Thymus (tissue), 11 donors: ENCODE data around the gene ZNF343. TPM values are rescaled to one million over a fixed set of nuclear protein-coding genes. Genes with fewer than 3 reads are reported as not detected.
A peak's percentile ranks its signal among the peaks of the same experiment; 100 is the strongest.

Experiments used
- DNase-seq, 9 donors: peaks; one replicate each; pipeline ENCODE4 v3.0.0-alpha.2; 2013; ENCODE audit warnings: low spot score in 9 of 9, low read depth in 6 of 9, missing footprints in 1 of 9
- H3K27ac ChIP-seq, 2 donors: one replicate each; pipeline ENCODE4 v1.5.1; 2013; ENCODE audit warnings: control low read depth in 1 of 2, low read depth in 1 of 2, low read length in 1 of 2, mild to moderate bottlenecking in 1 of 2, moderate library complexity in 1 of 2
- H3K27me3 ChIP-seq, 2 donors: one replicate each; pipeline ENCODE4 v1.5.1; 2013; ENCODE audit warnings: low read length in 1 of 2; ENCODE audit not compliant: control insufficient read depth in 2 of 2, insufficient read depth in 1 of 2
- H3K36me3 ChIP-seq, 2 donors: one replicate each; pipeline ENCODE4 v1.5.1; 2013; ENCODE audit warnings: low read length in 1 of 2, mild to moderate bottlenecking in 1 of 2, moderate library complexity in 1 of 2; ENCODE audit not compliant: control insufficient read depth in 2 of 2, insufficient read depth in 2 of 2
- H3K4me1 ChIP-seq, 2 donors: one replicate each; pipeline ENCODE4 v1.5.1; 2013; ENCODE audit warnings: low read length in 2 of 2; ENCODE audit not compliant: control insufficient read depth in 2 of 2, insufficient read depth in 2 of 2
- H3K4me3 ChIP-seq, 2 donors: one replicate each; pipeline ENCODE4 v1.5.1; 2013; ENCODE audit warnings: low read length in 2 of 2, control low read depth in 1 of 2, mild to moderate bottlenecking in 1 of 2
- H3K9me3 ChIP-seq, 2 donors: one replicate each; pipeline ENCODE4 v1.5.1; 2013; ENCODE audit warnings: low read length in 1 of 2, mild to moderate bottlenecking in 1 of 2; ENCODE audit not compliant: control insufficient read depth in 2 of 2, insufficient read depth in 1 of 2
- WGBS: extraction: QIAGEN DNeasy Blood & Tissue Kit; methylation state at CpG from one replicate; pipeline ENCODE4 v1.1.7; 2013; 5-methylcytosine and 5-hydroxymethylcytosine counted together
- polyA plus RNA-seq: library from polyadenylated mRNA; stranded (reverse); fragments of 200-250 nt; gene quantifications from one replicate; pipeline ENCODE4 v1.2.3, GENCODE V29; 2013
- total RNA-seq: library from RNA; stranded (reverse); fragments of 120-200 nt; gene quantifications from one replicate; pipeline ENCODE4 v1.2.4, GENCODE V29; 2013
- donor health status: healthy.

Gene ZNF343
- total and polyA plus RNA-seq, 2 donors, result 5.2 to 5.4 TPM

GRCh38 chr20:2468581-2469407 is 39.9 kb downstream of the ZNF343 start:
- peak overlapping the region in 1 of 2 donors; percentile 94 for H3K4me3 ChIP-seq
- H3K9me3 ChIP-seq, result no peaks in the 10 kb centered on the region
- no peaks in the 10 kb centered on the region for H3K27me3 ChIP-seq
- peaks cover 15 to 19% of the 10 kb centered on the region in 2 donors for H3K4me1 ChIP-seq
- WGBS, result 94% methylated on average over 11 of the region's 11 CpGs
- no peak for DNase-seq
- no peak overlapping the region for H3K27ac ChIP-seq
- peaks cover 24 to 36% of the 10 kb centered on the region in 2 donors for H3K36me3 ChIP-seq

GRCh38 chr20:2467412-2467811 is 41.3 kb downstream of the ZNF343 start:
- Histone ChIP-seq H3K27ac (no peak overlapping the region), H3K4me1 (peaks cover 15 to 19% of the 10 kb centered on the region in 2 donors), H3K4me3 (no peak overlapping the region), H3K9me3 (no peaks in the 10 kb centered on the region), H3K36me3 (peaks cover 37 to 50% of the 10 kb centered on the region in 2 donors), H3K27me3 (no peaks in the 10 kb centered on the region)
- DNase-seq, result no peak
- 94% methylated on average over 5 of the region's 5 CpGs for WGBS

GRCh38 chr20:2465100-2465499 is 43.6 kb downstream of the ZNF343 start:
- H3K27me3 ChIP-seq, result no peaks in the 10 kb centered on the region
- H3K36me3 ChIP-seq, result peaks cover 53 to 73% of the 10 kb centered on the region in 2 donors
- no peak overlapping the region for H3K4me3 ChIP-seq
- H3K27ac ChIP-seq, result no peak overlapping the region
- 97% methylated on average over 6 of the region's 6 CpGs for WGBS
- no peak for DNase-seq
- H3K9me3 ChIP-seq, result no peaks in the 10 kb centered on the region
- H3K4me1 ChIP-seq, result peaks cover 12 to 16% of the 10 kb centered on the region in 2 donors

GRCh38 chr20:2463616-2464365 is 44.9 kb downstream of the ZNF343 start:
- Histone ChIP-seq H3K9me3 (no peaks in the 10 kb centered on the region), H3K4me3 (no peak overlapping the region), H3K27ac (no peak overlapping the region), H3K36me3 (peaks cover 58 to 85% of the 10 kb centered on the region in 2 donors), H3K27me3 (no peaks in the 10 kb centered on the region), H3K4me1 (peaks cover 4 to 5% of the 10 kb centered on the region in 2 donors)
- no peak for DNase-seq
- 97% methylated on average over 9 of the region's 9 CpGs for WGBS

GRCh38 chr20:2462484-2462883 is 46.2 kb downstream of the ZNF343 start:
- peaks cover 56 to 81% of the 10 kb centered on the region in 2 donors for H3K36me3 ChIP-seq
- WGBS, result over 99% methylated on average over 3 of the region's 3 CpGs
- no peak overlapping the region for H3K4me3 ChIP-seq

GRCh38 chr20:2460752-2461424 is 47.8 kb downstream of the ZNF343 start:
- no peaks in the 10 kb centered on the region for H3K27me3 ChIP-seq
- no peaks in the 10 kb centered on the region for H3K9me3 ChIP-seq
- H3K36me3 ChIP-seq, result peaks cover 52 to 68% of the 10 kb centered on the region in 2 donors
- 96% methylated on average over 4 of the region's 4 CpGs for WGBS
- DNase-seq, result no peak
- H3K4me3 ChIP-seq, result no peak overlapping the region
- no peak overlapping the region for H3K27ac ChIP-seq
- no peaks in the 10 kb centered on the region for H3K4me1 ChIP-seq

More at GRCh38 chr20:2462484-2462883, 46.2 kb downstream of the ZNF343 start:
- DNase-seq, result no peak
- H3K27me3 ChIP-seq, result no peaks in the 10 kb centered on the region
- H3K27ac ChIP-seq, result no peak overlapping the region
- no peaks in the 10 kb centered on the region for H3K9me3 ChIP-seq
- H3K4me1 ChIP-seq, result no peaks in the 10 kb centered on the region

- Histone ChIP-seq H3K9me3 (no peaks in the 10 kb centered on the region), H3K36me3 (peaks cover 47 to 61% of the 10 kb centered on the region in 2 donors), H3K4me1 (no peaks in the 10 kb centered on the region), H3K27me3 (no peaks in the 10 kb centered on the region), H3K4me3 (no peak overlapping the region), H3K27ac (no peak overlapping the region)
- no peak for DNase-seq
- 89% methylated on average over 1 of the region's 1 CpG for WGBS
These were observed 48.5 kb downstream of the ZNF343 start for GRCh38 chr20:2459981-2460751.

GRCh38 chr20:2458919-2459499 is 49.7 kb downstream of the ZNF343 start:
- 98% methylated on average over 3 of the region's 3 CpGs for WGBS
- DNase-seq, result no peak
- peaks cover 41 to 56% of the 10 kb centered on the region in 2 donors for H3K36me3 ChIP-seq

More at GRCh38 chr20:2458919-2459499, 49.7 kb downstream of the ZNF343 start:
- no peak overlapping the region for H3K4me3 ChIP-seq
- H3K9me3 ChIP-seq, result no peaks in the 10 kb centered on the region
- H3K27ac ChIP-seq, result no peak overlapping the region
- no peaks in the 10 kb centered on the region for H3K4me1 ChIP-seq
- H3K27me3 ChIP-seq, result no peaks in the 10 kb centered on the region
